Activated CD4-positive, alpha-beta T cell treated with anti-CD3 and anti-CD28 coated beads, Interleukin-10, Interleukin-2, amounts not matched to agents 100 ng/mL and 50 ng/mL, durations not matched to agents 16 hours and 8 hours (primary cell): Measurements from ENCODE around the gene CREBBP.

ENCODE experiments used
- DNase-seq: peaks from one replicate; pipeline ENCODE4 v3.0.0-alpha.2; 2020

Gene CREBBP

GRCh38 chr16:3789375-3790099 lies 91.0 kb downstream of the CREBBP start:
- peak; percentile 78 for DNase-seq

GRCh38 chr16:3788711-3789374 lies 91.7 kb downstream of the CREBBP start:
- no peak for DNase-seq

- no peak for DNase-seq
Measured at GRCh38 chr16:3787924-3788661, 92.4 kb downstream of the CREBBP start.

- no peak for DNase-seq
Measured at GRCh38 chr16:3785413-3785812, 95.1 kb downstream of the CREBBP start.

- no peak for DNase-seq
Measured at GRCh38 chr16:3783516-3783915, 97.0 kb downstream of the CREBBP start.

GRCh38 chr16:3782566-3782965 lies 97.9 kb downstream of the CREBBP start:
- DNase-seq = no peak

GRCh38 chr16:3781421-3781820 lies 99.1 kb downstream of the CREBBP start:
- DNase-seq = peak; percentile 24

GRCh38 chr16:3780570-3780969 lies 99.9 kb downstream of the CREBBP start:
- DNase-seq = peak; percentile 49

- DNase-seq = no peak
Measured at GRCh38 chr16:3776316-3776715, 104.2 kb downstream of the CREBBP start.

GRCh38 chr16:3774819-3775218 lies 105.7 kb downstream of the CREBBP start:
- no peak for DNase-seq

GRCh38 chr16:3774156-3774767 lies 106.3 kb downstream of the CREBBP start:
- DNase-seq = no peak

GRCh38 chr16:3773663-3774062 lies 106.8 kb downstream of the CREBBP start:
- no peak for DNase-seq

GRCh38 chr16:3771513-3771912 lies 109.0 kb downstream of the CREBBP start:
- DNase-seq = no peak

GRCh38 chr16:3770530-3770929 lies 110.0 kb downstream of the CREBBP start:
- no peak for DNase-seq

- DNase-seq = no peak
Measured at GRCh38 chr16:3769942-3770341, 110.6 kb downstream of the CREBBP start.

- DNase-seq = no peak
Measured at GRCh38 chr16:3769013-3769412, 111.5 kb downstream of the CREBBP start.

GRCh38 chr16:3767333-3767986 lies 113.1 kb downstream of the CREBBP start:
- DNase-seq = no peak

GRCh38 chr16:3766177-3766576 lies 114.3 kb downstream of the CREBBP start:
- no peak for DNase-seq

GRCh38 chr16:3764409-3764808 lies 116.1 kb downstream of the CREBBP start:
- DNase-seq = no peak

GRCh38 chr16:3762107-3762750 lies 118.3 kb downstream of the CREBBP start:
- DNase-seq = no peak

GRCh38 chr16:3761375-3762106 lies 119.0 kb downstream of the CREBBP start:
- DNase-seq = no peak

- DNase-seq = no peak
Measured at GRCh38 chr16:3760518-3760917, 120.0 kb downstream of the CREBBP start.
